ENCODE measurements around the gene HMG20B.
A peak's percentile ranks its signal among the peaks of the same experiment; 100 is the strongest.
"Not testable (repeated sequence)": the region's sequence is repeated elsewhere in the genome, so short reads cannot be mapped to it uniquely, and the experiment has no call there.

The HMG20B gene

DNA sequence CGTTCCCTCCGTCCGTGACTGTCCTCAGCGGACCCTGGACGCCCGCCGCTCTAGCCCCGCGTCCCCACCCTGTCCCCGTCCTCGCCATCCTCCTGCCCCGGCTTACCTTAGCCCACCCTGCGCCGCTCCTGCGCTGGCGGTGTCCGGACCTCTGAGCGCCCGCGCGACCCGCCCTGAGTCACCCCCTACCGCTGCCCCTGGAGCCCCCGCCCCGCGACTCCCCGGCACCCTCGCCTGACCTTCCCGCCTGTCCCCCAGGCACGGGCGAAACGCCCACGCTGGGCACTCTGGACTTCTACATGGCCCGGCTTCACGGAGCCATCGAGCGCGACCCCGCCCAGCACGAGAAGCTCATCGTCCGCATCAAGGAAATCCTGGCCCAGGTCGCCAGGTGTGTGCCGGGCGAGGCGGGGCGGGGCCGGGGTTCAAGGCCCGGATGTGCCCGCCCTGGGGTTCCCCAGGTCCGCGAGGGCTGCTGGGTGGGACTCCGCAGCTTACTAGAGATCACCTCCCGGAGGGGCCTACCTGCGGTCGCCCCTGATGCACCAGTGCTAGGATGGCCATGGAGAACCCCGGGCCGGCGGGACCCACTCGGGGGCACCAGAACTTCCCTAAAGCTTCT is 5.1 kb downstream of the HMG20B start:
- DNase-seq (ENCODE audit: low read depth), result no peak
- TF ChIP-seq CTCF (IDR thresholded peaks at IDR 0.05; ENCODE audit: control insufficient read depth, extremely low read depth, insufficient read depth), result no peak

GRCh38 chr19:3578390-3578789 is 5.6 kb downstream of the HMG20B start:
- TF ChIP-seq CTCF (IDR thresholded peaks at IDR 0.05; ENCODE audit: control insufficient read depth, extremely low read depth, insufficient read depth), result no peak
- H3K4me3 ChIP-seq (ENCODE audit: low read depth, low read length), result no peak overlapping the region
- no peak for DNase-seq (ENCODE audit: low read depth)

More for the DNA sequence above, 5.1 kb downstream of the HMG20B start:
- H3K4me3 ChIP-seq (ENCODE audit: low read depth, low read length), result no peak overlapping the region

DNA sequence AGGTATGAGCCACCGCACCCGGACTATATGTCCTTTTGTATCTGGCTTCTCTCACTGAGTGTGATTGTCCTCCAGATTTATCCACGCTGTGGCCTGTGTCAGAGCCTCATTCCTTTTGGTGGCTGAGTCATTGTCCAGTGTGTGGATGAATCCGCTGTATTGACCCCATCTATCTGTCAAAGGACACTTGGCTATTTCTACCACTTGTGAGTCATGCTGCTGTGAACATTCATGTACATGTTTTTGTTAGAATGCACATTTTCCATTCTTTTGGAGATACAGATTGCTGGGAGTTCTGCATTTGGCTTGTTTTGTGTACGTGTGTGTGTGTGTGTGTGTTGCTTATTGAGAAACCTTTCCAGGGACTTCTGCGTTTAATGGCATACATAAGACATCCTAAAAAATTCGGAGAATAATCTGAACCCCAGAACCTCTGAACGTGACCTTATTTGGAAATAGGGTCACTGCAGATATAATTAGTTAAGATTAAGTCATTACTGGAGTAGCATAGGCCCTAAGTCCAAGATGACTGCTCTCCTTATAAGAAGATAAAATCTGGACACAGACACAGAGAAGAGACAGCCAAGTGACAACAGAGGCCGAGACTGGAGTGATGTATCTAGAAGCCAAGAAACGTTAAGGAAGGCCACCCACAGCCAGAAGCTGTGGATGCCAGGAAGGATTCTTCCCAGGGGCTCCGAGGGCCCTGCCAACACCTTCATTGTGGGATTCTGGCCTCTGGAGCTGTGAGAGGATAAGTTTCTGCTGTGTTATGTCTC is 7.6 kb downstream of the HMG20B start:
- no peak overlapping the region for H3K4me3 ChIP-seq (ENCODE audit: low read depth, low read length)
- no peak for TF ChIP-seq CTCF (IDR thresholded peaks at IDR 0.05; ENCODE audit: control insufficient read depth, extremely low read depth, insufficient read depth)
- DNase-seq (ENCODE audit: low read depth), result no peak

DNA sequence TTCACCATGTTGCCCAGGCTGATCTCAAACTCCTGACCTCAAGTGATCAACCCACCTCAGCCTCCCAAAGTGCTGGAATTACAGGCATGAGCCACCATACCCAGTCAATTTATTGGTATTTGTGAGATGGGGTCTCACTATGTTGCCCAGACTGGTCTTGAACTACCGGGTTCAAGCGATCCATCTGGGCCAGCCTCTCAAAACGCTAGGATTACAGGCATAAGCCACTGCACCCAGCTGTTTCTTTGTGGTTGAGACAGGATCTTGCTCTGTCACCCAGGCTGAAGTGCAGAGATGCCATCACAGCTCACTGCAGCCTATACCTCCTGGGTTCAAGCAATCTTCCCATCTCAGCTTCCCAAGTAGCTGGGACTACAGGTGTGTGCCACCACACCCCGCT is 9.0 kb downstream of the HMG20B start:
- H3K4me3 ChIP-seq (ENCODE audit: low read depth, low read length); DNase-seq (ENCODE audit: low read depth): not testable (repeated sequence)

DNA sequence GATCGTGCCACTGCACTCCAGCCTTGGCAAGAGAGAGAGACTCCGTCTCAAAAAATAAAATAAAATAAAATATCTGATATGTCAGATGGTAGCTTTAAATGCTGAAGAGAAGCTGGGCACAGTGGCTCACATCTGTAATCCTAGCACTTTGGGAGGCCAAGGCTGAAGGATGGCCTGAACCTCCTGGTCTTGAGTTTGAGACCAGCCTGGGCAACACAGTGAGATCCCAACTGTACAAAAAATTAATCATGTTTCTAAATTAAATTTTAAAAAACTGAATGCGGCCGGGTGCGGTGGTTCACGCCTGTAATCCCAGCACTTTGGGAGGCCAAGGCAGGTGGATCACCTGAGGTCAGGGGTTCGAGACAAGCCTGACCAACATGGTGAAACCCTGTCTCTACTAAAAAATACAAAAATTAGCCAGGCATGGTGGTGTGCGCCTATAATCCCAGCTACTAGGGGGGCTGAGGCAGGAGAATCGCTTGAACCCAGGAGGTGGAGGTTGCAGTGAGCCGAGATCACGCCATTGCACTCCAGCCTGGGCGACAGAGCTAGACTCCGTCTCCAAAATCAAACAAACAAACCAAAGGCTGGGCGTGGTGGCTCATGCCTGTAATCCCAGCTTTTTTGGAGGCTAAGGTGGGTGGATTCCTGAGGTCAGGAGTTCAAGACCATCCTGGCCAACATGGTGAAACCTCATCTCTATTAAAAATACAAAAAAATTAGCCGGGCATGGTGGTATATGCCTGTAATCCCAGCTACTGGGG is 11.5 kb downstream of the HMG20B start:
- not testable (repeated sequence) for DNase-seq (ENCODE audit: low read depth); H3K4me3 ChIP-seq (ENCODE audit: low read depth, low read length)

- no peak for DNase-seq (ENCODE audit: low read depth)
- H3K4me3 ChIP-seq (ENCODE audit: low read depth, low read length), result no peak within 1 kb of the TSS
- TF ChIP-seq CTCF (IDR thresholded peaks at IDR 0.05; ENCODE audit: control insufficient read depth, extremely low read depth, insufficient read depth), result no peak
These were observed 12.8 kb downstream of the HMG20B start, which contains the start of gene GIPC3 for GRCh38 chr19:3585301-3586126. Gene GIPC3 (plus strand): TSS chr19:3585478. CDS start chr19:3585598, 120 bp downstream.

DNA sequence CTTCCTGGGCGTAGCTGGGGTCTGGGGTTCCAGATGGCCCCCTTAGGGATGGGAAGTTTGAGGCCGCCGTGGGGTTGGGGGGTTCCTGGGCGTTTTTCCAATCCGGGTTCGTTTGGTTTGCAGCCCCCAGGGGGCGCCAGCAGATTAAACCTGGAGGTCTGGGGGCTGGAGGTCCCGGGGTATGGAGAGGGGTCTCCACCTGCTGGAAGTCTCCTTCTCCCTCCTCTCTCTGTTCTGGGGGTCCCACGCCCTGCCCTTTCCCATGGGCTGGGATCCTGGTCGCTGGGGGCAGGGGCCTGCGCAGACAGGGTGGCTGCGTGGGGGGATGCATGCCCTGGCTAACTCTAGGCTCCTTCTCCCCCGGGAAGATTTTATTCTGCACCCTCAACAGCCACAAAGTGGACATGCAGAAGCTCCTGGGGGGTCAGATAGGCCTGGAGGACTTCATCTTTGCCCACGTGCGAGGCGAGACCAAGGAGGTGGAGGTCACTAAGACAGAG is 13.4 kb downstream of the HMG20B start:
- no peak overlapping the region for H3K4me3 ChIP-seq (ENCODE audit: low read depth, low read length)
- 0 out of 2 replicates have a peak, but pooled peaks have one; percentile 16 for TF ChIP-seq CTCF (IDR thresholded peaks at IDR 0.05; ENCODE audit: control insufficient read depth, extremely low read depth, insufficient read depth)
- DNase-seq (ENCODE audit: low read depth), result no peak
